ENCODE results near the gene CSRNP3. TPM values are rescaled to one million over a fixed set of nuclear protein-coding genes. Genes with fewer than 3 reads are reported as not detected.

CSRNP3 gene
- total RNA-seq, 1 experiment from 2014 or later = 39.5 TPM

- Histone ChIP-seq H3K9me3 (ENCODE audit: low read depth, low read length, poor library complexity, severe bottlenecking) (no peaks in the 10 kb centered on the region), H3K4me3 (ENCODE audit: low read depth, low read length, poor library complexity, severe bottlenecking) (no peak overlapping the region), H3K27me3 (replicated peaks; ENCODE audit: insufficient read depth, low read depth, low read length, poor library complexity) (no peaks in the 10 kb centered on the region), H3K27ac (ENCODE audit: low read depth, low read length, poor library complexity, severe bottlenecking) (no peak overlapping the region), H3K36me3 (ENCODE audit: insufficient read depth, low read length, poor library complexity, severe bottlenecking) (no peaks in the 10 kb centered on the region), H3K4me1 (ENCODE audit: insufficient read depth, low read length, poor library complexity, severe bottlenecking) (no peaks in the 10 kb centered on the region)
- ChIA-PET CTCF (no interaction called here), POLR2A (ENCODE audit: low non-redundant PET) (no interaction called here)
- intact Hi-C loops (cut with micrococcal nuclease; ENCODE audit: unreplicated experiment) = no loop called here
- DNase-seq (ENCODE audit: low spot score) = no peak
- TSS peak; percentile 11 for BruUV-seq (replicated peaks)
- no peak for TF ChIP-seq EZH2 (IDR thresholded peaks at IDR 0.05; ENCODE audit: borderline replicate concordance, low read depth, low read length, poor library complexity, severe bottlenecking)
- TF ChIP-seq CTCF (conservative IDR thresholded peaks at IDR 0.05; ENCODE audit: low read depth, low read length) = no peak
Measured at GRCh38 chr2:165518611-165519010, 49.1 kb downstream of the CSRNP3 start.

GRCh38 chr2:165522719-165523118 is 53.2 kb downstream of the CSRNP3 start:
- Histone ChIP-seq H3K36me3 (ENCODE audit: insufficient read depth, low read length, poor library complexity, severe bottlenecking) (peaks cover 3% of the 10 kb centered on the region), H3K27me3 (replicated peaks; ENCODE audit: insufficient read depth, low read depth, low read length, poor library complexity) (no peaks in the 10 kb centered on the region), H3K4me1 (ENCODE audit: insufficient read depth, low read length, poor library complexity, severe bottlenecking) (no peaks in the 10 kb centered on the region), H3K27ac (ENCODE audit: low read depth, low read length, poor library complexity, severe bottlenecking) (no peak overlapping the region), H3K9me3 (ENCODE audit: low read depth, low read length, poor library complexity, severe bottlenecking) (no peaks in the 10 kb centered on the region), H3K4me3 (ENCODE audit: low read depth, low read length, poor library complexity, severe bottlenecking) (no peak overlapping the region)
- intact Hi-C loops (cut with micrococcal nuclease; ENCODE audit: unreplicated experiment) = no loop called here
- no peak for TF ChIP-seq EZH2 (IDR thresholded peaks at IDR 0.05; ENCODE audit: borderline replicate concordance, low read depth, low read length, poor library complexity, severe bottlenecking)
- TF ChIP-seq CTCF (conservative IDR thresholded peaks at IDR 0.05; ENCODE audit: low read depth, low read length) = no peak
- ChIA-PET CTCF (no interaction called here), POLR2A (ENCODE audit: low non-redundant PET) (no interaction called here)
- BruUV-seq (replicated peaks) = no TSS peak
- DNase-seq (ENCODE audit: low spot score) = no peak

- Histone ChIP-seq H3K27ac (ENCODE audit: low read depth, low read length, poor library complexity, severe bottlenecking) (no peak overlapping the region), H3K36me3 (ENCODE audit: insufficient read depth, low read length, poor library complexity, severe bottlenecking) (peaks cover 3% of the 10 kb centered on the region), H3K9me3 (ENCODE audit: low read depth, low read length, poor library complexity, severe bottlenecking) (peaks cover 6% of the 10 kb centered on the region), H3K27me3 (replicated peaks; ENCODE audit: insufficient read depth, low read depth, low read length, poor library complexity) (no peaks in the 10 kb centered on the region), H3K4me1 (ENCODE audit: insufficient read depth, low read length, poor library complexity, severe bottlenecking) (no peaks in the 10 kb centered on the region), H3K4me3 (ENCODE audit: low read depth, low read length, poor library complexity, severe bottlenecking) (no peak overlapping the region)
- ChIA-PET POLR2A (ENCODE audit: low non-redundant PET) (no interaction called here), CTCF (no interaction called here)
- DNase-seq (ENCODE audit: low spot score) = no peak
- TF ChIP-seq EZH2 (IDR thresholded peaks at IDR 0.05; ENCODE audit: borderline replicate concordance, low read depth, low read length, poor library complexity, severe bottlenecking) (no peak), CTCF (conservative IDR thresholded peaks at IDR 0.05; ENCODE audit: low read depth, low read length) (no peak)
- BruUV-seq (replicated peaks) = no TSS peak
- intact Hi-C loops (cut with micrococcal nuclease; ENCODE audit: unreplicated experiment) = no loop called here
Measured at GRCh38 chr2:165524720-165525119, 55.2 kb downstream of the CSRNP3 start.
